Naive thymus-derived CD4-positive, alpha-beta T cell (primary cell): ENCODE results near the gene TTPAL. TPM values are rescaled to one million over a fixed set of nuclear protein-coding genes. Genes with fewer than 3 reads are reported as not detected.

Source experiments
- ATAC-seq: fragments of 150-1000 bp; cut with Tn5 transposase; 2 replicates; pipeline ENCODE4 v1.10.0; 2021; ENCODE audit warnings: mild to moderate bottlenecking, moderate library complexity
- CTCF ChIA-PET: fragments of 350-600 bp; sonication (Branson Sonifier 250); formaldehyde crosslinking; loops from one replicate; lab custom pipeline; 2021; ENCODE audit warnings: antibody characterized with exemption; lab: Charles Lee
- POLR2A ChIA-PET: fragments of 350-600 bp; sonication (Branson Sonifier 250); formaldehyde crosslinking; loops from one replicate; lab custom pipeline; 2021; ENCODE audit warnings: antibody characterized with exemption, inconsistent platforms; lab: Charles Lee
- DNase-seq, 9 donors: peaks; one replicate each; pipeline versions ENCODE4 v3.0.0 to v3.0.0-alpha.2; 2020 to 2022; ENCODE audit warnings: mixed read lengths in 1 of 9
- H3K27ac ChIP-seq: one replicate; pipeline ENCODE4 v1.7.0; 2013; ENCODE audit warnings: mild to moderate bottlenecking, low read depth, low read length, moderate library complexity
- H3K27me3 ChIP-seq, 2 donors: one replicate each; pipeline ENCODE4 v1.7.0; 2013; ENCODE audit warnings: low read length in 2 of 2, mild to moderate bottlenecking in 2 of 2, moderate library complexity in 2 of 2; ENCODE audit not compliant: control insufficient read depth in 2 of 2, insufficient read depth in 2 of 2
- H3K36me3 ChIP-seq, 3 experiments: 1 replicate in 2 of 3; 2 replicates in 1 of 3; pipeline ENCODE4 v1.7.0; 2013; ENCODE audit warnings: low read length in 3 of 3, mild to moderate bottlenecking in 3 of 3, moderate library complexity in 1 of 3; ENCODE audit not compliant: insufficient read depth in 3 of 3, control insufficient read depth in 2 of 3
- H3K4me1 ChIP-seq, 2 donors: one replicate each; pipeline ENCODE4 v1.7.0; 2013; ENCODE audit warnings: low read length in 2 of 2, mild to moderate bottlenecking in 2 of 2, moderate library complexity in 1 of 2; ENCODE audit not compliant: control insufficient read depth in 2 of 2, insufficient read depth in 2 of 2
- H3K4me3 ChIP-seq: 2 replicates; pipeline ENCODE4 v1.7.0; 2013; ENCODE audit warnings: mild to moderate bottlenecking, low read length
- H3K9me3 ChIP-seq, 3 experiments: 1 replicate in 2 of 3; 2 replicates in 1 of 3; pipeline ENCODE4 v1.7.0; 2013; ENCODE audit warnings: low read length in 3 of 3; ENCODE audit not compliant: control insufficient read depth in 2 of 3
- H3K27ac Mint-ChIP-seq, 9 donors: one replicate each; pipeline ENCODE4 v1.8.0; 2020 to 2022; ENCODE audit warnings: mixed read lengths in 9 of 9, mild to moderate bottlenecking in 8 of 9, moderate library complexity in 5 of 9, inconsistent platforms in 2 of 9
- H3K27me3 Mint-ChIP-seq, 5 donors: one replicate each; pipeline ENCODE4 v1.8.0; 2021 to 2022; ENCODE audit warnings: mixed read lengths in 5 of 5, mild to moderate bottlenecking in 1 of 5
- H3K36me3 Mint-ChIP-seq, 5 donors: one replicate each; pipeline ENCODE4 v1.8.0; 2020 to 2022; ENCODE audit warnings: mixed read lengths in 5 of 5, mild to moderate bottlenecking in 3 of 5, inconsistent platforms in 1 of 5
- H3K4me1 Mint-ChIP-seq, 7 donors: one replicate each; pipeline ENCODE4 v1.8.0; 2020 to 2022; ENCODE audit warnings: mixed read lengths in 7 of 7, mild to moderate bottlenecking in 3 of 7, inconsistent platforms in 1 of 7
- H3K4me3 Mint-ChIP-seq, 10 donors: one replicate each; pipeline ENCODE4 v1.8.0; 2020 to 2022; ENCODE audit warnings: mild to moderate bottlenecking in 10 of 10, mixed read lengths in 10 of 10, moderate library complexity in 6 of 10, inconsistent platforms in 2 of 10
- H3K9me3 Mint-ChIP-seq, 11 donors: one replicate each; pipeline ENCODE4 v1.8.0; 2020 to 2022; ENCODE audit warnings: mixed read lengths in 11 of 11, mild to moderate bottlenecking in 4 of 11, inconsistent platforms in 1 of 11, moderate library complexity in 1 of 11
- intact Hi-C, 2 donors: fragments of 100-400 bp; cut with micrococcal nuclease; formaldehyde crosslinking; loops; one replicate each; pipeline ENCODE4 v1.15.1; 2023
- polyA plus RNA-seq, 2 donors: library from polyadenylated mRNA; unstranded; fragments of 300-500 nt; fragmentation: Illumina TruSeq; gene quantifications; one replicate each; pipeline ENCODE4 v1.2.3, GENCODE V29; 2021
- total RNA-seq, 6 experiments: library from RNA in 5 of 6; stranded (reverse) in 5 of 6; gene quantifications; 1 replicate in 5 of 6; 2 replicates in 1 of 6; pipeline ENCODE4 v1.2.3 and lab custom pipeline; 2021 to 2026

TTPAL gene
- total and polyA plus RNA-seq, 7 experiments from 2014 or later: 8.8 to 20.7 (median 14.2) TPM

- no peak overlapping the region for H3K4me3 Mint-ChIP-seq
These were observed 41.7 kb upstream of the TTPAL start for GRCh38 chr20:44433751-44434538.

GRCh38 chr20:44435630-44436335, 39.9 kb upstream of the TTPAL start:
- no peak overlapping the region for H3K4me3 Mint-ChIP-seq
- H3K9me3 Mint-ChIP-seq: no peaks in the 10 kb centered on the region
- DNase-seq (no peak), ATAC-seq (peak; percentile 71)
- H3K9me3 ChIP-seq: no peaks in the 10 kb centered on the region
- H3K27ac Mint-ChIP-seq: no peak overlapping the region
- peaks cover 0 to 25% (median 9%) of the 10 kb centered on the region in 5 donors for H3K27me3 Mint-ChIP-seq
- no peaks in the 10 kb centered on the region for H3K27me3 ChIP-seq
- no peak overlapping the region for H3K27ac ChIP-seq
- no peaks in the 10 kb centered on the region for H3K36me3 Mint-ChIP-seq
- H3K36me3 ChIP-seq: no peaks in the 10 kb centered on the region
- ChIA-PET CTCF (interaction anchor here (0.5 kb wide), 1 partner anchor 218 kb away, joined by 3 read pairs; no protein-coding TSS in a partner anchor), POLR2A (no interaction called here)
- intact Hi-C loops: no loop called here
- H3K4me1 ChIP-seq: no peaks in the 10 kb centered on the region
- H3K4me3 ChIP-seq: no peak overlapping the region
- no peaks in the 10 kb centered on the region for H3K4me1 Mint-ChIP-seq

More at GRCh38 chr20:44433751-44434538, 41.7 kb upstream of the TTPAL start:
- DNase-seq (no peak), ATAC-seq (no peak)
- no peak overlapping the region for H3K4me3 ChIP-seq
- Mint-ChIP-seq H3K4me1 (no peaks in the 10 kb centered on the region), H3K36me3 (no peaks in the 10 kb centered on the region), H3K27me3 (peaks cover 0 to 17% (median 9%) of the 10 kb centered on the region in 5 donors), H3K9me3 (no peaks in the 10 kb centered on the region), H3K27ac (no peak overlapping the region)
- H3K27ac ChIP-seq: no peak overlapping the region
- no peaks in the 10 kb centered on the region for H3K36me3 ChIP-seq
- intact Hi-C loops: no loop called here
- POLR2A ChIA-PET: no interaction called here
- no peaks in the 10 kb centered on the region for H3K27me3 ChIP-seq
- CTCF ChIA-PET: no interaction called here
- no peaks in the 10 kb centered on the region for H3K4me1 ChIP-seq
- H3K9me3 ChIP-seq: no peaks in the 10 kb centered on the region

- Mint-ChIP-seq H3K27ac (no peak overlapping the region), H3K4me1 (no peaks in the 10 kb centered on the region), H3K36me3 (no peaks in the 10 kb centered on the region), H3K9me3 (no peaks in the 10 kb centered on the region), H3K4me3 (no peak overlapping the region), H3K27me3 (peaks cover 0 to 30% (median 9%) of the 10 kb centered on the region in 5 donors)
- ChIA-PET POLR2A (no interaction called here), CTCF (no interaction called here)
- Histone ChIP-seq H3K36me3 (no peaks in the 10 kb centered on the region), H3K9me3 (no peaks in the 10 kb centered on the region), H3K4me3 (no peak overlapping the region), H3K27me3 (no peaks in the 10 kb centered on the region), H3K27ac (no peak overlapping the region), H3K4me1 (no peaks in the 10 kb centered on the region)
- ATAC-seq: no peak
- DNase-seq: no peak
- intact Hi-C loops: no loop called here
These were observed 39.3 kb upstream of the TTPAL start for GRCh38 chr20:44436393-44436792.

- Mint-ChIP-seq H3K27me3 (peaks cover 0 to 26% (median 6%) of the 10 kb centered on the region in 5 donors), H3K9me3 (no peaks in the 10 kb centered on the region), H3K4me1 (no peaks in the 10 kb centered on the region), H3K27ac (no peak overlapping the region), H3K4me3 (no peak overlapping the region), H3K36me3 (no peaks in the 10 kb centered on the region)
- H3K4me1 ChIP-seq: no peaks in the 10 kb centered on the region
- intact Hi-C loops: no loop called here
- no peak overlapping the region for H3K4me3 ChIP-seq
- H3K27ac ChIP-seq: no peak overlapping the region
- ChIA-PET POLR2A (no interaction called here), CTCF (no interaction called here)
- H3K27me3 ChIP-seq: no peaks in the 10 kb centered on the region
- ATAC-seq: no peak
- H3K36me3 ChIP-seq: no peaks in the 10 kb centered on the region
- H3K9me3 ChIP-seq: no peaks in the 10 kb centered on the region
- DNase-seq: no peak
These were observed 38.2 kb upstream of the TTPAL start for GRCh38 chr20:44437497-44437896.

- Histone ChIP-seq H3K4me1 (no peaks in the 10 kb centered on the region), H3K4me3 (no peak overlapping the region), H3K27me3 (no peaks in the 10 kb centered on the region), H3K36me3 (no peaks in the 10 kb centered on the region), H3K9me3 (no peaks in the 10 kb centered on the region), H3K27ac (no peak overlapping the region)
- H3K9me3 Mint-ChIP-seq: peaks cover 0 to 2% (median 0%) of the 10 kb centered on the region in 11 donors
- H3K4me3 Mint-ChIP-seq: no peak overlapping the region
- peaks cover 0 to 20% (median 0%) of the 10 kb centered on the region in 5 donors for H3K27me3 Mint-ChIP-seq
- DNase-seq (no peak), ATAC-seq (no peak)
- H3K36me3 Mint-ChIP-seq: no peaks in the 10 kb centered on the region
- intact Hi-C loops: no loop called here
- ChIA-PET CTCF (no interaction called here), POLR2A (no interaction called here)
- H3K27ac Mint-ChIP-seq: no peak overlapping the region
- H3K4me1 Mint-ChIP-seq: no peaks in the 10 kb centered on the region
These were observed 36.9 kb upstream of the TTPAL start for GRCh38 chr20:44438782-44439181.

- intact Hi-C loops: no loop called here
- H3K36me3 ChIP-seq: no peaks in the 10 kb centered on the region
- H3K4me1 ChIP-seq: no peaks in the 10 kb centered on the region
- no peak overlapping the region for H3K27ac ChIP-seq
- H3K27me3 Mint-ChIP-seq: peaks cover 0 to 20% (median 0%) of the 10 kb centered on the region in 5 donors
- DNase-seq (no peak), ATAC-seq (no peak)
- no peaks in the 10 kb centered on the region for H3K4me1 Mint-ChIP-seq
- H3K4me3 Mint-ChIP-seq: no peak overlapping the region
- ChIA-PET CTCF (no interaction called here), POLR2A (no interaction called here)
- H3K27ac Mint-ChIP-seq: no peak overlapping the region
- peaks cover 0 to 2% (median 0%) of the 10 kb centered on the region in 11 donors for H3K9me3 Mint-ChIP-seq
- no peaks in the 10 kb centered on the region for H3K27me3 ChIP-seq
- H3K4me3 ChIP-seq: no peak overlapping the region
- H3K36me3 Mint-ChIP-seq: no peaks in the 10 kb centered on the region
- no peaks in the 10 kb centered on the region for H3K9me3 ChIP-seq
These were observed 36.4 kb upstream of the TTPAL start for GRCh38 chr20:44439318-44439717.
